C4-2B (cell line): Measurements from ENCODE around the gene TCHP.

Experiments used
- H3K27ac ChIP-seq: fragments of 450-650 bp; 2 replicates; pipeline ENCODE4 v1.5.1; 2017
- CTCF ChIP-seq: fragments of 450-650 bp; conservative IDR thresholded peaks from 2 replicates; pipeline ENCODE4 v1.5.1; 2017; ENCODE audit warnings: mild to moderate bottlenecking
- ZFX ChIP-seq: fragments of 450-650 bp; IDR thresholded peaks from 2 replicates; pipeline ENCODE4 v1.6.1; 2017

The TCHP gene

DNA sequence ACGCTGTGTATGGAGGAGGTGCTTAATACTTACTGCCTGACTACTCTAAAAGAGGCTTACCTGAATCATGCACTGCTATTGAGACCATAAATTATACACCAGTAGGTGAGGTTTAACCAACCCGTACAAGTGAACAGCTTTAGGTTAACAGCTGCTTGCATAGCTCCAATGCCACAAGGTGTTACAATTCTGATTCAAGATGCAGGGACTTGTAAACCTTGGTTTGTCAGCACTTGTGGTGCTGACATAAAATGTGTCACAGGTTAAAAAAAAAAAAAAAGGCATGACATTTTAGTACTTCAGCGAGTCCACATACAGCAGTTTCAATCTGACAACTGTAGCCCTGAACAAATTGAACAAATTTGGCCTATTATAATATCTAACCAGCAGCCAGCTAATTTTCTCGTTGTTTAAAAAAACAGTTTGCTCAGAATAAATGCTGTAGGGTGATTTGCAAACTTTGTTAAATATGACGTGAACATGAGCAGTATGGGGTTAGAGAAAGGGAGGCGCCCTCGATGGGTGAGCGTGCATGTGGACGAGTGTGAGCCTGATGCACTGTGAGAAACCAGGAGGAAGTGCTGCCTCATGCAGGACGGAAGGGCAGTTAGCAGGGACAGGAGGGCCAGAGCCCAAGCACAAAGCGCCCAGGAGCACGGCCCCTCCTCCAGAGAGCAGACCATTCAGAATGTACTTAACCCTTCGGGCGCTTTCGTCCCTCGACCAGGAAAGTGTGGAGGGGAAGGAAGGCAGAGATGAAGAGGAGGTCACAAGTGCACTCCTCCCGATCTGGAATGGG lies 44.7 kb downstream of the TCHP start:
- TF ChIP-seq ZFX (no peak), CTCF (no peak)
- no peak overlapping the region for H3K27ac ChIP-seq

- no peak overlapping the region for H3K27ac ChIP-seq
- no peak for TF ChIP-seq CTCF
- no peak for TF ChIP-seq ZFX
Measured at GRCh38 chr12:109946505-109946904, 46.4 kb downstream of the TCHP start.

DNA sequence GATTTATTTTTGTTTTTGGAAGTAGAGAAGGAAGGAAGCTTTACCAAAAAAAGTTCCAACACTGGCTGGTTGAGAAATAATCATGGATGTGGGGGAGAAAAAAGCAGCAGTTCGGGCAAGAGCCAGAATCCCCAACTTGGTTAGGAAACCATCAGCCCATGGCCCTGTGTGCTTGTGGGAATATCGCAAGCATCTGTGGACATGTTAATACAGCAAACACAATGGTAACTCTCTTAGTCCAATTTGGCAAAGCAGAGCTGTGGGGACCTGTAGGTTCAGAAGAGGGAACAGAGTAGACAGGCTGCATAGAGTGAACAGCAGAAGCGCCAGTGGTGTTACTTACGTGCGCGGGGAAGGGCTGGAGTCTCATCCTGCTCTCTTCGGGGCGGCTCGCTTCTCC lies 46.8 kb downstream of the TCHP start:
- H3K27ac ChIP-seq = no peak overlapping the region
- TF ChIP-seq ZFX = no peak
- TF ChIP-seq CTCF = no peak

DNA sequence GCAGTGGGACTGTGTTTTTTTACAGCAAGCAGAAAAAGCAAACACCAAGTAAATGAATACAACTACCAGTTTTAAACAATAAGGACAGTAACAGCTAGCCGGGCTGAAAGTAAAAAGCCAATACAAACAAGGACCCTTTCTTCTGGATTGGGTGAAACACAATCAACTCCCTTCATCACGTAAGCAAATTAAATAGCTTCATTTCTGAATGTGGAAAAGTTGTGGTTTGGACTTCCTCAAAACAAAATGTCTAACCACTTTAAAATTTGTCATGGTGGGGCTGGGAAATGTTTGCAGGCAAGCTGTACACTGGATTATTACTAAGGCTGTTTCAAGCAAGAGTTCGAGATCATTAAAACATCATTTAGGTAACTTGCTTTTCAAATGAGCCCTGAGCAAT lies 47.4 kb downstream of the TCHP start:
- H3K27ac ChIP-seq = no peak overlapping the region
- TF ChIP-seq ZFX = no peak
- no peak for TF ChIP-seq CTCF

DNA sequence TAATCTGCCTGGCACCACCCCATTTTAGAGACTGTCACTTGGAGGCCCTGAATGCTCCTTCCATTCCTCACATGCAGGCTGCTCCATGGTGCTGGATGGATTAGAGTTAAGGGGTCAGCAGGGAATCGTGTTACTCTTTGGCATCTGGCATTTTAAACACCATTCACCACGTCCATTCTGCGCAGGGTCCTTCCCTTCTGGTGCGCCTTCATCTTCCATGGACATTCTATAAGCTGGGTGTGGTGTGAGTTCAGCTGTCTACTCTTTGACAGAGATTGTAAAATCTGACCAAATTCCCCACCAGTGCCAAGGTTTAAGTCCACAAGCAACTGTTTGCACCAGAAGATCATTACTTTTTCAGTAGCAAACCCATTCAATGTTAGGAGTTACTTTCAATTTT lies 48.3 kb downstream of the TCHP start:
- TF ChIP-seq CTCF = no peak
- no peak for TF ChIP-seq ZFX
- no peak overlapping the region for H3K27ac ChIP-seq

DNA sequence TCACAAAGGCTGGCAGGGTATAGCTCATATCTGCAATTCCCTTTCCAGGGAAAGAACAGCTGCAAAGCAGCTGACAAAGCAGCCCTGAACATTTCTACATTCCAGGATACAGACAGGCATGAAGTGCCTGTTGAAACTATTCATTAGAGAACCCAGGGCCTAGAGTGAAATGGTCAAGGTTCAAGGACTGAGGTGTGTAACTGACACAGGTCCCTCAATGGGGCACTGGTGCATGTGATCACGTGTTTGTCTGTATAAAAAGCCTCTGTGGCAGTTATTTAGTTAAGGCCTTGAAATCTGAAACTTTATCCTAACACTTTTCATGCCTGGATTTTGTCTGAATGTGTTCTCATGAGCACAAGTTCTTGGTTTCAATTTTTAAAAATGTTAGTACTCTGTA lies 49.0 kb downstream of the TCHP start:
- H3K27ac ChIP-seq = no peak overlapping the region
- TF ChIP-seq CTCF (no peak), ZFX (no peak)

- no peak for TF ChIP-seq CTCF
- TF ChIP-seq ZFX = no peak
- no peak overlapping the region for H3K27ac ChIP-seq
Measured at GRCh38 chr12:109950625-109951024, 50.6 kb downstream of the TCHP start.
